Hematopoietic multipotent progenitor cell treated with erythropoietin and hydrocortisone succinate and interleukin-3 and kit ligand, for 6 days (in vitro differentiated cells): ENCODE measurements around the gene CCDC183.

Experiments used
- DNase-seq: peaks from one replicate; pipeline ENCODE4 v3.0.0-alpha.2; 2015

CCDC183 gene

GRCh38 chr9:136851941-136852663 is 56.0 kb downstream of the CCDC183 start, which contains the start of gene MAMDC4:
Gene MAMDC4 (plus strand): TSS chr9:136852346. CDS start chr9:136852417, 71 bp downstream.
- DNase-seq = no peak

- DNase-seq = no peak
Observed at GRCh38 chr9:136852664-136853595, 56.8 kb downstream of the CCDC183 start.

GRCh38 chr9:136853596-136854112 is 57.5 kb downstream of the CCDC183 start:
- no peak for DNase-seq

- no peak for DNase-seq
Observed at GRCh38 chr9:136854113-136854841, 58.1 kb downstream of the CCDC183 start.

- DNase-seq = no peak
Observed at GRCh38 chr9:136854842-136855460, 58.8 kb downstream of the CCDC183 start.

- no peak for DNase-seq
Observed at GRCh38 chr9:136855461-136856078, 59.4 kb downstream of the CCDC183 start.

GRCh38 chr9:136856079-136856476 is 59.9 kb downstream of the CCDC183 start:
- DNase-seq = no peak

- DNase-seq = no peak
Observed at GRCh38 chr9:136856541-136857141, 60.5 kb downstream of the CCDC183 start.

- DNase-seq = no peak
Observed at GRCh38 chr9:136857166-136857565, 61.0 kb downstream of the CCDC183 start.
